ENCODE data around the gene FGG. TPM values are rescaled to one million over a fixed set of nuclear protein-coding genes. Genes with fewer than 3 reads are reported as not detected.

FGG gene
- total and polyA plus RNA-seq, 2 of the 13 experiments (the other 11 are each of a cell fraction or from before 2014, with no cell fraction given), result 1,037 to 2,423 TPM

GRCh38 chr4:154626793-154627484 is 14.5 kb upstream of the FGG start (continued):
- 0 out of 2 replicates have a peak, but pooled peaks have one; percentile 17 for TF ChIP-seq ISL2 (CRISPR knock-in tag; IDR thresholded peaks at IDR 0.05)
- peak; percentile 42; the same call in 1 of the 2 replicates for TF ChIP-seq ZNF792 (CRISPR knock-in tag; IDR thresholded peaks at IDR 0.05)
- TF ChIP-seq RBM39 (IDR thresholded peaks at IDR 0.05; ENCODE audit: low read depth, low read length, poor library complexity, severe bottlenecking), result peak; percentile 25
- peak; percentile 51; the same call in 1 of the 2 replicates for TF ChIP-seq MXD1 (CRISPR knock-in tag; IDR thresholded peaks at IDR 0.05)
- peak; percentile 33; the same call in 1 of the 2 replicates for TF ChIP-seq ZNF777 (CRISPR knock-in tag; IDR thresholded peaks at IDR 0.05)
- 0 out of 2 replicates have a peak, but pooled peaks have one; percentile 38 for TF ChIP-seq ZNF160 (CRISPR knock-in tag; IDR thresholded peaks at IDR 0.05)
- no peak for TF ChIP-seq SNAPC4 (CRISPR knock-in tag; IDR thresholded peaks at IDR 0.05)
- TF ChIP-seq, protein P1, sequence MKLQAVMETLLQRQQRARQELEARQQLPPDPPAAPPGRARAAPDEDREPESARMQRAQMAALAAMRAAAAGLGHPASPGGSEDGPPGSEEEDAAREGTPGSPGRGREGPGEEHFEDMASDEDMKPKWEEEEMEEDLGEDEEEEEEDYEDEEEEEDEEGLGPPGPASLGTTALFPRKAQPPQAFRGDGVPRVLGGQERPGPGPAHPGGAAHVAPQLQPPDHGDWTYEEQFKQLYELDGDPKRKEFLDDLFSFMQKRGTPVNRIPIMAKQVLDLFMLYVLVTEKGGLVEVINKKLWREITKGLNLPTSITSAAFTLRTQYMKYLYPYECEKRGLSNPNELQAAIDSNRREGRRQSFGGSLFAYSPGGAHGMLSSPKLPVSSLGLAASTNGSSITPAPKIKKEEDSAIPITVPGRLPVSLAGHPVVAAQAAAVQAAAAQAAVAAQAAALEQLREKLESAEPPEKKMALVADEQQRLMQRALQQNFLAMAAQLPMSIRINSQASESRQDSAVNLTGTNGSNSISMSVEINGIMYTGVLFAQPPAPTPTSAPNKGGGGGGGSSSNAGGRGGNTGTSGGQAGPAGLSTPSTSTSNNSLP (IDR thresholded peaks at IDR 0.05; ENCODE audit: low read depth, low read length), result no peak
- 0 out of 2 replicates have a peak, but pooled peaks have one; percentile 18 for TF ChIP-seq ELF1 (CRISPR knock-in tag; IDR thresholded peaks at IDR 0.05)

Measured in HepG2 (cell line).